Adrenal gland (tissue), 5 donors: ENCODE data around the gene GPRC5A.

Experiments used
- CTCF ChIP-seq, 6 experiments: fragments of 450-650 bp in 4 of 6; fragments of 200-600 bp in 2 of 6; sonication (generic) in 1 of 6; IDR thresholded peaks; 1 replicate in 5 of 6; 2 replicates in 1 of 6; pipeline versions ENCODE4 v1.5.1 to v1.8.0; 2016 to 2021; ENCODE audit warnings: antibody characterized with exemption in 6 of 6, mild to moderate bottlenecking in 2 of 6, moderate library complexity in 1 of 6
- POLR2A ChIP-seq, 2 donors: fragments of 450-650 bp; IDR thresholded peaks; one replicate each; pipeline ENCODE4 v1.6.1; 2017; ENCODE audit warnings: antibody characterized with exemption in 2 of 2, mild to moderate bottlenecking in 2 of 2, moderate library complexity in 1 of 2
- donor health status: DM: no; HTN: no; CAD: no.

GRCh38 chr12:12919666-12920435, 28.5 kb downstream of the GPRC5A start:
- TF ChIP-seq POLR2A (IDR thresholded peaks at IDR 0.05) (no peak), CTCF (IDR thresholded peaks at IDR 0.05) (no peak)
